Mesenteric fat pad (tissue), 1 donor: Measurements from ENCODE around the gene HS1BP3. TPM values are rescaled to one million over a fixed set of nuclear protein-coding genes. Genes with fewer than 3 reads are reported as not detected.

Experiments used
- DNase-seq: peaks from one replicate; pipeline ENCODE4 v3.0.0-alpha.2; 2020; ENCODE audit warnings: low spot score
- total RNA-seq: library from RNA; stranded (reverse); fragmentation: NEBNext Ultra II Directional; extraction: Animal tissue kit (Norgen Biotek cat#: 25700); gene quantifications from one replicate; pipeline ENCODE4 v1.2.1, GENCODE V29; 2021
- donor health status: DM: yes; HTN: yes; CAD: no.

HS1BP3 gene
- total RNA-seq, 1 donor from 2014 or later: 28.8 TPM

- peak; percentile 86 for DNase-seq
Measured at GRCh38 chr2:20585710-20586594, 64.9 kb downstream of the HS1BP3 start.

GRCh38 chr2:20585359-20585709, 65.6 kb downstream of the HS1BP3 start:
- DNase-seq: no peak

GRCh38 chr2:20584399-20585358, 66.2 kb downstream of the HS1BP3 start:
- no peak for DNase-seq

- no peak for DNase-seq
Measured at GRCh38 chr2:20584045-20584398, 66.9 kb downstream of the HS1BP3 start.

GRCh38 chr2:20583425-20583881, 67.4 kb downstream of the HS1BP3 start:
- DNase-seq: no peak

- DNase-seq: no peak
Measured at GRCh38 chr2:20582600-20583221, 68.2 kb downstream of the HS1BP3 start.

- DNase-seq: no peak
Measured at GRCh38 chr2:20580690-20581437, 70.0 kb downstream of the HS1BP3 start.

- no peak for DNase-seq
Measured at GRCh38 chr2:20579866-20580265, 71.0 kb downstream of the HS1BP3 start.

GRCh38 chr2:20578895-20579825, 71.7 kb downstream of the HS1BP3 start:
- no peak for DNase-seq

GRCh38 chr2:20578266-20578894, 72.5 kb downstream of the HS1BP3 start:
- no peak for DNase-seq

GRCh38 chr2:20577495-20578235, 73.2 kb downstream of the HS1BP3 start:
- DNase-seq: no peak

GRCh38 chr2:20576598-20577115, 74.2 kb downstream of the HS1BP3 start:
- DNase-seq: no peak

GRCh38 chr2:20575935-20576597, 74.8 kb downstream of the HS1BP3 start:
- no peak for DNase-seq

GRCh38 chr2:20575414-20575813, 75.5 kb downstream of the HS1BP3 start:
- no peak for DNase-seq

GRCh38 chr2:20574930-20575329, 76.0 kb downstream of the HS1BP3 start:
- DNase-seq: no peak

- no peak for DNase-seq
Measured at GRCh38 chr2:20574423-20574911, 76.4 kb downstream of the HS1BP3 start.

GRCh38 chr2:20573620-20574422, 77.1 kb downstream of the HS1BP3 start:
- no peak for DNase-seq
